CD14-positive monocyte (primary cell): ENCODE data around the gene EMILIN2. TPM values are rescaled to one million over a fixed set of nuclear protein-coding genes. Genes with fewer than 3 reads are reported as not detected.

Experiments
- DNase-seq, 3 donors: peaks; one replicate each; pipeline ENCODE4 v3.0.0-alpha.2; 2011 to 2022
- H2AFZ ChIP-seq: 2 replicates; pipeline ENCODE4 v1.6.0; 2012; ENCODE audit warnings: mild to moderate bottlenecking, low read depth, low read length, inconsistent platforms; ENCODE audit not compliant: insufficient read depth, poor library complexity, severe bottlenecking
- H3K27ac ChIP-seq, 2 donors: 1 replicate in 1 of 2; 2 replicates in 1 of 2; pipeline ENCODE4 v1.5.1; 2012 to 2013; ENCODE audit warnings: low read length in 2 of 2, control low read depth in 1 of 2, inconsistent platforms in 1 of 2, low read depth in 1 of 2, mild to moderate bottlenecking in 1 of 2
- H3K27me3 ChIP-seq, 2 donors: one replicate each; pipeline versions ENCODE4 v1.6.0 to v1.6.1; 2011 to 2013; ENCODE audit warnings: low read length in 2 of 2; ENCODE audit not compliant: control insufficient read depth in 2 of 2, insufficient read depth in 2 of 2
- H3K36me3 ChIP-seq, 2 donors: replicated peaks in 1 of 2; 1 replicate in 1 of 2; 2 replicates in 1 of 2; pipeline versions ENCODE4 v1.5.1 to v1.6.1; 2012 to 2013; ENCODE audit warnings: low read length in 2 of 2, control low read depth in 1 of 2, inconsistent platforms in 1 of 2, mild to moderate bottlenecking in 1 of 2; ENCODE audit not compliant: insufficient read depth in 2 of 2, control insufficient read depth in 1 of 2
- H3K4me1 ChIP-seq, 2 donors: 1 replicate in 1 of 2; 2 replicates in 1 of 2; pipeline versions ENCODE4 v1.5.1 to v1.6.1; 2012 to 2013; ENCODE audit warnings: low read length in 2 of 2, control low read depth in 1 of 2, inconsistent platforms in 1 of 2, mild to moderate bottlenecking in 1 of 2, moderate library complexity in 1 of 2; ENCODE audit not compliant: insufficient read depth in 2 of 2, control insufficient read depth in 1 of 2
- H3K4me2 ChIP-seq: replicated peaks from 2 replicates; pipeline ENCODE3; 2012; ENCODE audit warnings: low read length, moderate library complexity, mild to moderate bottlenecking; ENCODE audit not compliant: poor library complexity, severe bottlenecking; ENCODE audit errors: extremely low read depth
- H3K4me3 ChIP-seq, 3 experiments: fragments of 200-600 bp in 1 of 3; sonication (generic) in 1 of 3; replicated peaks in 1 of 3; 1 replicate in 2 of 3; 2 replicates in 1 of 3; pipeline ENCODE4 v1.5.1; 2011 to 2013; ENCODE audit warnings: low read length in 3 of 3, mild to moderate bottlenecking in 3 of 3, control low read depth in 2 of 3, low read depth in 2 of 3, inconsistent platforms in 1 of 3, moderate library complexity in 1 of 3
- H3K79me2 ChIP-seq: 2 replicates; pipeline ENCODE4 v1.6.0; 2012; ENCODE audit warnings: mild to moderate bottlenecking, control low read depth, inconsistent platforms, low read length, moderate library complexity; ENCODE audit not compliant: insufficient read depth
- H3K9ac ChIP-seq: 2 replicates; pipeline ENCODE4 v1.6.0; 2017; ENCODE audit warnings: low read length, mild to moderate bottlenecking; ENCODE audit not compliant: insufficient read depth, poor library complexity, severe bottlenecking
- H3K9me3 ChIP-seq, 2 donors: replicated peaks in 1 of 2; 1 replicate in 1 of 2; 2 replicates in 1 of 2; pipeline versions ENCODE4 v1.5.1 to v1.6.1; 2012 to 2013; ENCODE audit warnings: low read length in 2 of 2, control low read depth in 1 of 2; ENCODE audit not compliant: control insufficient read depth in 1 of 2, insufficient read depth in 1 of 2
- H4K20me1 ChIP-seq: 2 replicates; pipeline ENCODE4 v1.6.0; 2012; ENCODE audit warnings: mild to moderate bottlenecking, low read length, control low read depth, moderate library complexity; ENCODE audit not compliant: insufficient read depth
- H3K27ac Mint-ChIP-seq, 7 donors: one replicate each; pipeline ENCODE4 v1.8.0; 2020; ENCODE audit warnings: mild to moderate bottlenecking in 7 of 7, mixed read lengths in 7 of 7, moderate library complexity in 6 of 7, inconsistent platforms in 2 of 7
- H3K27me3 Mint-ChIP-seq, 3 donors: one replicate each; pipeline ENCODE4 v1.8.0; 2021 to 2022; ENCODE audit warnings: low read depth in 3 of 3, mild to moderate bottlenecking in 3 of 3, mixed read lengths in 3 of 3, moderate library complexity in 3 of 3, inconsistent platforms in 1 of 3
- H3K36me3 Mint-ChIP-seq, 2 donors: one replicate each; pipeline ENCODE4 v1.8.0; 2020; ENCODE audit warnings: mixed read lengths in 2 of 2, inconsistent platforms in 1 of 2, mild to moderate bottlenecking in 1 of 2
- H3K4me1 Mint-ChIP-seq: one replicate; pipeline ENCODE4 v1.8.0; 2020; ENCODE audit warnings: mild to moderate bottlenecking, mixed read lengths
- H3K4me3 Mint-ChIP-seq, 2 donors: one replicate each; pipeline ENCODE4 v1.8.0; 2020; ENCODE audit warnings: mild to moderate bottlenecking in 2 of 2, mixed read lengths in 2 of 2, moderate library complexity in 1 of 2
- H3K9me3 Mint-ChIP-seq, 7 donors: one replicate each; pipeline ENCODE4 v1.8.0; 2020 to 2022; ENCODE audit warnings: mixed read lengths in 7 of 7, mild to moderate bottlenecking in 6 of 7, moderate library complexity in 6 of 7, inconsistent platforms in 2 of 7
- WGBS: methylation state at CpG from one replicate; pipeline ENCODE4 v1.1.5; 2013; ENCODE audit warnings: missing lambda C conversion rate; ENCODE audit not compliant: insufficient coverage; 5-methylcytosine and 5-hydroxymethylcytosine counted together
- intact Hi-C, 2 donors: fragments of 100-400 bp; cut with micrococcal nuclease; formaldehyde crosslinking; loops; one replicate each; pipeline versions ENCODE4 v1.15.0 to v1.15.1; 2023
- polyA plus RNA-seq, 3 donors: library from polyadenylated mRNA; depleted of rRNA in 1 of 3; unstranded in 2 of 3; stranded (reverse) in 1 of 3; fragments of 300-500 nt in 2 of 3; fragments of >200 nt in 1 of 3; fragmentation: Illumina TruSeq in 2 of 3; gene quantifications; 1 replicate in 2 of 3; 2 replicates in 1 of 3; pipeline ENCODE4 v1.2.3, GENCODE V29; 2012 to 2021
- TF ChIP-seq, protein P1 (sequence below): fragments of 200-600 bp; IDR thresholded peaks from one replicate; pipeline ENCODE4 v1.8.0; 2022; ENCODE audit warnings: antibody characterized with exemption, mild to moderate bottlenecking

Gene EMILIN2
- polyA plus RNA-seq, 3 donors = 30.5 to 43.2 (median 33.8) TPM

DNA sequence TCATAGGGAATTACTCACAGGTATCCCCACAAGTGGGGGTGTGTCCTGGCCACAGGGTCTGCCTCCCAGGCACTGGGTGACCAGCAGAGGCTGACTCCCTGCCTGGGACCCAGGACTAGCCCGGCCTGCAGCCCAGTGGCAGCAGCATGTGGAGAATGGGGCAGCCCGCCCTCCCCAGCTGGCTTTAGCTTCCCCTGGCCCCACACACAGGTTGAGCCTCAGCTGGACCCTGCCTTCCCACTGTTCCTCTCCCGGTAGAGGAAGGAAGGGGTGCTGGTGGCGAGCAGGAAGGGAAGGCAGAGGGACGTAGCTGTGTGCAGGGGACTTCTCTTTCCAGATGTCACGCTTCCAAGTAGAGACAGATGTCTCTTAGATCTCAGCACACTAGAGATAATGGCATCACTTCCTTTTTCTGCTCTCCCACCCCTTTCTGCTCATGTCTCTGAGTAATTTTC, 51.4 kb downstream of the EMILIN2 start:
- no peak overlapping the region for H2AFZ ChIP-seq
- intact Hi-C loops = loop anchor here in 1 of 2 donors (5.0 kb wide), 1 partner anchor 51 kb away; the partner anchor contains the start of gene EMILIN2

DNA sequence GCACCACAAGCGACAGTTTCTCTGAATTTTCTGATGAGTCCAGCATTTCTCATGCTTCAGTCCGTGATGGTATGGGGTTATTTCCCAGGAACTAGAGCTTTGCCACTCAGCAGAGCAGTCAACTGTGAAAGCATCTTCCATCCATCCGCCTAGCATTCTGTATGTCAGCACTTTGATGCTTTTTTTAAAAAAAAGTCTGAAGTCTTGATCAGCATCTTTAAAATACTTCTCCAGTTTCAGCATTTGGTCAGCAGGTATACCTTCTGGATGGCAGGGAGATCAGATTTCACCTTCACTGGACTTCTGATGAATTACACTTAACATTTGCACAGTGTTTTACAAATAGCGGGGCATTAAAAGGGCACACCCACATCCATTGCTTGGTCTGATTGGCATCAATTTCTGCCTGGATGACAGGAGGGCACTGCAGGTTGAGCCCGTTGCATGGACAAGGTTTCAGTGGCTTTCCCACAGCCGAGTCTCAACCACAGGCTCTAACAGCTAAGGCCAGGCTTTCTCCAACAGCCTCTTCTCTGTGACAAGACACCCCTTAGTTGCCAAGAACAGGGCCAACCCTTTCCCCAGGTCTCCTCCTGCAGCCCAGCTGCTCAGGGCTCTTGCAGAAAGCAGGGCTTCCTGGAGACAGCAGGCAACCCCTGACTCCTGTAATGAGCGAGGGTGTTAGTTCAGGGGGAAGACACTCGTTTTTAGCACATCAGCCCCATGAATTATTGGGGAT, 54.0 kb downstream of the EMILIN2 start:
- intact Hi-C loops = loop anchor here in 1 of 2 donors (10.0 kb wide), 1 partner anchor 116 kb away; no protein-coding TSS in a partner anchor
- H3K4me1 ChIP-seq = peaks cover 42 to 45% of the 10 kb centered on the region in 2 donors
- no peaks in the 10 kb centered on the region for H3K9me3 Mint-ChIP-seq
- peaks cover 30% of the 10 kb centered on the region for H3K4me1 Mint-ChIP-seq
- H3K4me3 Mint-ChIP-seq = no peak overlapping the region
- no peaks in the 10 kb centered on the region for H3K9me3 ChIP-seq
- H3K27me3 ChIP-seq = no peaks in the 10 kb centered on the region
- no peak overlapping the region for H2AFZ ChIP-seq
- H3K27ac ChIP-seq = peak overlapping the region in 1 of 2 donors; percentile 59
- H3K36me3 Mint-ChIP-seq = peaks cover 26 to 55% of the 10 kb centered on the region in 2 donors
- TF ChIP-seq, protein P1, sequence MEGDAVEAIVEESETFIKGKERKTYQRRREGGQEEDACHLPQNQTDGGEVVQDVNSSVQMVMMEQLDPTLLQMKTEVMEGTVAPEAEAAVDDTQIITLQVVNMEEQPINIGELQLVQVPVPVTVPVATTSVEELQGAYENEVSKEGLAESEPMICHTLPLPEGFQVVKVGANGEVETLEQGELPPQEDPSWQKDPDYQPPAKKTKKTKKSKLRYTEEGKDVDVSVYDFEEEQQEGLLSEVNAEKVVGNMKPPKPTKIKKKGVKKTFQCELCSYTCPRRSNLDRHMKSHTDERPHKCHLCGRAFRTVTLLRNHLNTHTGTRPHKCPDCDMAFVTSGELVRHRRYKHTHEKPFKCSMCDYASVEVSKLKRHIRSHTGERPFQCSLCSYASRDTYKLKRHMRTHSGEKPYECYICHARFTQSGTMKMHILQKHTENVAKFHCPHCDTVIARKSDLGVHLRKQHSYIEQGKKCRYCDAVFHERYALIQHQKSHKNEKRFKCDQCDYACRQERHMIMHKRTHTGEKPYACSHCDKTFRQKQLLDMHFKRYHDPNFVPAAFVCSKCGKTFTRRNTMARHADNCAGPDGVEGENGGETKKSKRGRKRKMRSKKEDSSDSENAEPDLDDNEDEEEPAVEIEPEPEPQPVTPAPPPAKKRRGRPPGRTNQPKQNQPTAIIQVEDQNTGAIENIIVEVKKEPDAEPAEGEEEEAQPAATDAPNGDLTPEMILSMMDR = no peak
- peaks cover 100% of the 10 kb centered on the region for H4K20me1 ChIP-seq
- peaks cover 97% of the 10 kb centered on the region for H3K79me2 ChIP-seq
- peak overlapping the region in 1 of 7 donors; percentile 67 for H3K27ac Mint-ChIP-seq
- H3K4me3 ChIP-seq = no peak overlapping the region
- no peak overlapping the region for H3K9ac ChIP-seq
- H3K36me3 ChIP-seq = peaks cover 33 to 61% of the 10 kb centered on the region in 2 donors
- H3K27me3 Mint-ChIP-seq = no peaks in the 10 kb centered on the region
- no peak overlapping the region for H3K4me2 ChIP-seq
- WGBS = 95% methylated on average over 7 of the region's 8 CpGs
- DNase-seq = no peak

More for the DNA sequence above, 51.4 kb downstream of the EMILIN2 start:
- Histone ChIP-seq H3K27ac (peak overlapping the region; percentile 70 to 72), H3K27me3 (no peaks in the 10 kb centered on the region), H3K36me3 (peaks cover 58 to 88% of the 10 kb centered on the region in 2 donors), H4K20me1 (peaks cover 100% of the 10 kb centered on the region), H3K79me2 (peaks cover 98% of the 10 kb centered on the region), H3K4me2 (no peak overlapping the region), H3K9me3 (no peaks in the 10 kb centered on the region), H3K4me1 (peaks cover 32 to 35% of the 10 kb centered on the region in 2 donors), H3K4me3 (no peak overlapping the region), H3K9ac (no peak overlapping the region)
- Mint-ChIP-seq H3K9me3 (peaks cover 0 to 2% (median 0%) of the 10 kb centered on the region in 7 donors), H3K4me1 (peaks cover 35% of the 10 kb centered on the region), H3K36me3 (peaks cover 45 to 81% of the 10 kb centered on the region in 2 donors), H3K4me3 (no peak overlapping the region), H3K27ac (peak overlapping the region; percentile 68 to 90 (median 75)), H3K27me3 (no peaks in the 10 kb centered on the region)
- WGBS = 57% methylated on average over 1 of the region's 6 CpGs
- TF ChIP-seq, protein P1 = no peak
- DNase-seq = peak; percentile 35 to 84 (median 68)
